GM12874 (cell line): ENCODE data around the gene ABHD2.

Source experiments
- TF ChIP-seq, protein P1 (sequence below): IDR thresholded peaks from 2 replicates; pipeline ENCODE4 v1.5.1; 2011; ENCODE audit warnings: low read depth, mild to moderate bottlenecking, control low read depth, low read length, moderate library complexity; ENCODE audit not compliant: insufficient read depth

The ABHD2 gene

DNA sequence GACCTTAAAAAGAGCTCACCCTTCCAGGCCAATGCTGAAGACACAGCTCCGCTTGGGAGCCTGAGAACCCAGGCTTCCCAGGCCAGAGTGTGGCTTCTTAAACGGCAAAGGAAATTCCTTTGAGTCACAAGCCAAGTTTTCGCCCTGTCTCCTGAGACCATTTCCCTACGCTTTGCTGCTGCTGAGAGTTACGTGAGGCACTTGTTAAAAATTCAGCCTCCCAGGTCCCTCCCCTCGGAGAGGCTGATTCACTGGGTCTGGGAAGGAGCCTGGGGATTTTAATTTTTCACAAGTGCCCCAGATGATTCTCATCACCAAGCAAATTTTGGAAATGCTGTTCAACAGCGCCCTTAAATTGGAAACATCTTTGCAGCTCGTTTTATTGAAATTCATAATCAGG, 107.6 kb downstream of the ABHD2 start:
- TF ChIP-seq, protein P1, sequence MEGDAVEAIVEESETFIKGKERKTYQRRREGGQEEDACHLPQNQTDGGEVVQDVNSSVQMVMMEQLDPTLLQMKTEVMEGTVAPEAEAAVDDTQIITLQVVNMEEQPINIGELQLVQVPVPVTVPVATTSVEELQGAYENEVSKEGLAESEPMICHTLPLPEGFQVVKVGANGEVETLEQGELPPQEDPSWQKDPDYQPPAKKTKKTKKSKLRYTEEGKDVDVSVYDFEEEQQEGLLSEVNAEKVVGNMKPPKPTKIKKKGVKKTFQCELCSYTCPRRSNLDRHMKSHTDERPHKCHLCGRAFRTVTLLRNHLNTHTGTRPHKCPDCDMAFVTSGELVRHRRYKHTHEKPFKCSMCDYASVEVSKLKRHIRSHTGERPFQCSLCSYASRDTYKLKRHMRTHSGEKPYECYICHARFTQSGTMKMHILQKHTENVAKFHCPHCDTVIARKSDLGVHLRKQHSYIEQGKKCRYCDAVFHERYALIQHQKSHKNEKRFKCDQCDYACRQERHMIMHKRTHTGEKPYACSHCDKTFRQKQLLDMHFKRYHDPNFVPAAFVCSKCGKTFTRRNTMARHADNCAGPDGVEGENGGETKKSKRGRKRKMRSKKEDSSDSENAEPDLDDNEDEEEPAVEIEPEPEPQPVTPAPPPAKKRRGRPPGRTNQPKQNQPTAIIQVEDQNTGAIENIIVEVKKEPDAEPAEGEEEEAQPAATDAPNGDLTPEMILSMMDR = no peak

DNA sequence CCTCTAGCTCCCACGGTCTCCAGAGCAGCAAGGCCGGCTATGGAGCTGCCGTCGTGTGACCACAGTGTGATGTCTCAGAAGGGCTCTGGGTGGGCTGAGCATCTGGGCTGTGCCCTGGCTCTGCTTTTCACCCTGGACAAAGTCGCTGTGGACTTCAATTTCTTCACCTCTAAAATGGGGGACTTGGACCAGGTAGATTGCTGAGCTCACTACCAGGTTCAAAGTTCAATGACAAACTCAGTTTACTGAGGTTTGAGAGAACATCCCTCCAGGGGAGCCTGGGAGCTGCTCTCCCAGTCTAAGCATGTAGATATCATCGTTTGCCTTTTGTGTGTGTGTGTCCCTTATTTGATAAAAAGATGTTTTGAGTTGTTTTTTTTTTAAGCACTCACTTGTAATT, 108.0 kb downstream of the ABHD2 start:
- TF ChIP-seq, protein P1 = no peak

DNA sequence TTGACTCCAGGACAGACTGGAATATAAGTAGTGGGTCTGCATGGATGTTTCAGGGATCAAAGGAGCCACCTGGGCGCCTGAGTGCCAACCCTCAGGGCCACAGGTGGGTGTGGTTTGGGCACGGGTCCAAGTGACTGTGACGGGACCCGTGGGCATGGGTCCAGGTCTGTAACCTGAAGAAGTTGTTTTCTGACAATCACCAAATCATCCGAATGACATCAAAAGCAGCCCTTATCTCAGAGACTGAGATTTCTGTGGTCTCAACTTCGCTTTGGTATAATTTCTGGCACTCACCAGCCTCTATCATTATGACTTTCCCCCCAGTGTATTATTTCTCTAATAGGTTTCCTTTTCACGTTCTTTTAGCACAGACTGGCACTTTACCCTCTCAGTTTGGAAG, 108.7 kb downstream of the ABHD2 start:
- TF ChIP-seq, protein P1 = no peak

DNA sequence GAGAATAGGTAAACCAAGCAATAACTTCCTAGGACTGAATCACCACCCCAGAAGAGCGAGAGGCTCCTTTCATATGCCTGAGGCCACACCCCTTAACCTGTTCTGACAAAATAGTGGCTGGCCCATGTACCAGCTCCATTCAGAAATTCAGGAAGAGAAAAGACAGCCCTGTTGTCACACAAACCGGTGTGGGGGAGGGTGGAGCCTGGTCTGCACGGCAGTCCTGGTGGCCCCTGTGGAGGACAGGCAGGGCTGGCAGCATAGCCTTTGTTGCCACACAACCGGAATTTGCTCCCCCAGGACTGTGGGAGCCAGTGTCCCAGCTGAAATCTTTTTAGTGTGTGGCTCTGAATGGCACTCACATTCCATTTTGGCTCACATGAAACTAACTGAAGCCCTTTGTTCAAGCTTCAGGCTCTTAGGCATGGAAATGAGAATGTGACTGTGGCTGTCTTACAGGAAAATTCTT, 109.3 kb downstream of the ABHD2 start:
- TF ChIP-seq, protein P1 = no peak

DNA sequence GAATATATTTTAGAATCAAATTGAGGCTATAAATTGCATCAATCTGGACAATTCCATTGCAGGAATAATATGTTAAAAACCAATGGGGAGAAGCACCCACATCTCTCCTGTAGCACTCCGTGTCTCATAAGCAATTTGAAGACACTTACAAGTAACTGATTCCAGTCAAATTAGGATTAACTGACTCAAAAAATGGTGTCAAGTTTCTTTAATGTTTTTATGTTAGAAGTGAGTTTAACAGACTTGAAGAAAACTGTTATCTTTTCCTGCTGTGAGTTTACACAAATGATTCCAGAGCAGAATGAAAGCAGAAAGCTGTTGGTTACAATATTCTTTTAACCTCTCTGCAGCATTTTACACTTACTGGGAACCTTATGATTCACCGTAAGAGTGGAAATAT, 109.9 kb downstream of the ABHD2 start:
- TF ChIP-seq, protein P1 = no peak

DNA sequence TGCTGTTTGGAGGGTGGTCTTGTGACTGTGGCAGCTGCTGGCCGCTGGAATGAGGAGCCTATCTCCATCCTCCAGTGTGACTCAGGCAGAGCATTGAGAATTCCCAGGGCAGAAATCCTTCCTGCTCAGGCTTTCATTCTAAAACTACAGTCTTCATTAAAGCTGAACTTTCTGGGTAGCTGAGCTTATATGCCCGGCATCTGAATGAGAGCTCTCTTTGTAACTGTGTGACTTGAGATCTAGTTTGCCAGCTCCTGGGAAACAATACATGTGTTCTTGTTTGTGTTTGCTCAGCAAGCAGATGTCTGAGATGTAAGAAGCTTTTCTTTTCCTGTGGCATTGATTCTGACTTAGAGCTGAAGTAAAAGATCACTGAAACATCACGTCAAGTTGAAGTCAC, 110.7 kb downstream of the ABHD2 start:
- TF ChIP-seq, protein P1 = no peak

DNA sequence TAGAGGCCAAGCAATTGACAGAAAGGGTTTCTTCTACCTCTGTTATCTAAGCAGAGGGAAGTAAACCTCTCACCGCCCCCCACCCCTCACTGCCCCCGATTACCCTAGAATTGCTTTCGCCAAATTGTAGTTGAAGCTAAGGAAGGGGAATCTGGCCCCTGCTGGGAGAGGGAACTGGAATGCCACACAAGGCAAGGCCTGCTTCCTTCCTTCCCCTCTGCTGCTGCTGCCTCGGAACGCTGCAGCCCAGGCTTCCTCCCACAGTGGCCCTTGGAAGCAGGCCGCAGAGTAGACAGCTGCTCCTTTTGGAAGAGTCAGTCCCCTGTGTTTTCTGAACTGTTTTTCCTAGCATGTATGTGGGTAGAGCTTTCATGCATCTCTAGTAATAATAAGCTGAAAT, 111.5 kb downstream of the ABHD2 start:
- TF ChIP-seq, protein P1 = no peak

DNA sequence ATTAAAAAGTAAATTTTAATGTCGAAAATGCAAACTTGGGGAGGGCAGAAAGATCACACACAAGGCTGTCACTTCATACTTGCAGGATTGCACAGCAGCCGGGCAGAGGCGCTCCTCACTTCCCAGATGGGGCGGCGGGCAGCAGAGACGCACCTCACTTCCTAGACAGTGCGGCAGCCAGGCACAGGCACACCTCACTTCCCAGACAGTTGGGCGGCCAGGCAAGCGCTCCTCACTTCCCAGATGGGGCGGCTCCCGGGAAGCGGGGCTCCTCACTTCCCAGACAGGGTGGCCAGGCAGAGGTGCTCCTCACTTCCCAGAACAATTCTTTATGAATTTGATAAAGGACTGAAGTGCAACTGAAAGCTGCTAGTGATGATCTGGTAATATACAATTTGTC, 111.9 kb downstream of the ABHD2 start:
- TF ChIP-seq, protein P1 = no peak
